Upper lobe of left lung (tissue), 6 donors: ENCODE results near the gene CEP164. TPM values are rescaled to one million over a fixed set of nuclear protein-coding genes. Genes with fewer than 3 reads are reported as not detected.

Experiments
- ATAC-seq, 2 donors: fragments of 200-7000 bp; cut with Tn5 transposase; one replicate each; pipeline ENCODE4 v1.9.1; 2022; ENCODE audit warnings: mild to moderate bottlenecking in 2 of 2, moderate library complexity in 2 of 2; ENCODE audit not compliant: low FRiP score in 2 of 2
- DNase-seq, 2 donors: peaks; one replicate each; pipeline ENCODE4 v3.0.0-alpha.2; 2019 to 2020
- H3K27ac ChIP-seq, 4 donors: fragments of 200-600 bp; sonication (generic); one replicate each; pipeline ENCODE4 v1.5.1; 2016 to 2019
- H3K27me3 ChIP-seq, 4 donors: fragments of 200-600 bp; sonication (generic); one replicate each; pipeline ENCODE4 v1.5.1; 2017 to 2019
- H3K36me3 ChIP-seq, 4 donors: fragments of 200-600 bp; sonication (generic); one replicate each; pipeline ENCODE4 v1.5.1; 2016 to 2019
- H3K4me1 ChIP-seq, 4 donors: fragments of 200-600 bp; sonication (generic); one replicate each; pipeline ENCODE4 v1.5.1; 2018 to 2019
- H3K4me3 ChIP-seq, 4 donors: fragments of 200-600 bp; sonication (generic); one replicate each; pipeline ENCODE4 v1.5.1; 2017 to 2019; ENCODE audit warnings: mild to moderate bottlenecking in 2 of 4, moderate library complexity in 1 of 4
- H3K9me3 ChIP-seq, 4 donors: fragments of 200-600 bp; sonication (generic); one replicate each; pipeline ENCODE4 v1.5.1; 2018 to 2019
- CTCF ChIP-seq, 6 experiments: fragments of 450-650 bp in 4 of 6; fragments of 200-600 bp in 2 of 6; sonication (generic) in 2 of 6; IDR thresholded peaks; one replicate each; pipeline ENCODE4 v1.5.1; 2016 to 2019; ENCODE audit warnings: antibody characterized with exemption in 6 of 6
- EP300 ChIP-seq, 4 donors: sonication (generic); formaldehyde crosslinking; IDR thresholded peaks; one replicate each; pipeline ENCODE4 v1.5.1; 2017; ENCODE audit warnings: antibody characterized with exemption in 4 of 4, control low read depth in 2 of 4
- POLR2A ChIP-seq, 4 donors: fragments of 450-650 bp; IDR thresholded peaks; one replicate each; pipeline ENCODE4 v1.5.1; 2016 to 2017; ENCODE audit warnings: antibody characterized with exemption in 4 of 4, mild to moderate bottlenecking in 2 of 4
- POLR2AphosphoS5 ChIP-seq, 2 donors: sonication (generic); formaldehyde crosslinking; IDR thresholded peaks; one replicate each; pipeline ENCODE4 v1.5.1; 2017; ENCODE audit warnings: antibody characterized with exemption in 2 of 2
- WGBS, 2 donors: methylation state at CpG; one replicate each; pipeline ENCODE4 v1.1.5; 2017 to 2018; 5-methylcytosine and 5-hydroxymethylcytosine counted together
- total RNA-seq, 6 donors: library from RNA; depleted of rRNA in 4 of 6; stranded (reverse); fragments of >200 nt in 4 of 6; gene quantifications; one replicate each; pipeline versions ENCODE4 v1.1.0 to v1.2.1, GENCODE V29; 2016 to 2021
- donor health status: DM: no; HTN: no; CAD: no; lungs with moderate emphysema.
- donor health status: DM: no; HTN: yes; CAD: no; lungs with severe emphysema.

CEP164 gene
- total RNA-seq, 6 donors from 2014 or later: 16.1 to 73.3 (median 27.9) TPM

GRCh38 chr11:117444711-117445658 is 117.3 kb downstream of the CEP164 start:
- no peaks in the 10 kb centered on the region for H3K36me3 ChIP-seq
- H3K4me1 ChIP-seq: no peaks in the 10 kb centered on the region
- no peaks in the 10 kb centered on the region for H3K9me3 ChIP-seq
- ATAC-seq: no peak
- no peak overlapping the region for H3K4me3 ChIP-seq
- DNase-seq: peak in 1 of 2 donors; percentile 35
- WGBS, 2 donors: 56 to 64% methylated on average over 14 to 16 of the region's 17 CpGs
- no peaks in the 10 kb centered on the region for H3K27me3 ChIP-seq
- no peak for TF ChIP-seq POLR2A (IDR thresholded peaks at IDR 0.05)
- no peak for TF ChIP-seq POLR2AphosphoS5 (IDR thresholded peaks at IDR 0.05)
- TF ChIP-seq CTCF (IDR thresholded peaks at IDR 0.05): no peak
- TF ChIP-seq EP300 (IDR thresholded peaks at IDR 0.05): no peak
- H3K27ac ChIP-seq: no peak overlapping the region

- Histone ChIP-seq H3K4me1 (no peaks in the 10 kb centered on the region), H3K27me3 (no peaks in the 10 kb centered on the region), H3K9me3 (peaks cover 0 to 5% (median 2%) of the 10 kb centered on the region in 4 donors), H3K36me3 (no peaks in the 10 kb centered on the region), H3K4me3 (no peak overlapping the region), H3K27ac (no peak overlapping the region)
- no peak for ATAC-seq
- no peak for DNase-seq
- TF ChIP-seq CTCF (IDR thresholded peaks at IDR 0.05) (no peak), POLR2A (IDR thresholded peaks at IDR 0.05) (no peak)
- WGBS, 2 donors: 84 to 86% methylated on average over 8 to 9 of the region's 9 CpGs
Observed at GRCh38 chr11:117449111-117449693, 121.5 kb downstream of the CEP164 start.

- ATAC-seq (no peak), DNase-seq (no peak)
- WGBS, 2 donors: 95 to 97% methylated on average over 6 of the region's 6 CpGs
- no peak for TF ChIP-seq POLR2AphosphoS5 (IDR thresholded peaks at IDR 0.05)
- TF ChIP-seq CTCF (IDR thresholded peaks at IDR 0.05): no peak
- TF ChIP-seq POLR2A (IDR thresholded peaks at IDR 0.05): no peak
- TF ChIP-seq EP300 (IDR thresholded peaks at IDR 0.05): no peak
- H3K4me3 ChIP-seq: no peak overlapping the region
- no peaks in the 10 kb centered on the region for H3K36me3 ChIP-seq
- no peak overlapping the region for H3K27ac ChIP-seq
- no peaks in the 10 kb centered on the region for H3K4me1 ChIP-seq
- peaks cover 0 to 7% (median 3%) of the 10 kb centered on the region in 4 donors for H3K9me3 ChIP-seq
- no peaks in the 10 kb centered on the region for H3K27me3 ChIP-seq
Observed at GRCh38 chr11:117453886-117454563, 126.4 kb downstream of the CEP164 start.

- WGBS, 2 donors: 90 to 94% methylated on average over 1 of the region's 1 CpG
- H3K36me3 ChIP-seq: no peaks in the 10 kb centered on the region
- no peak for DNase-seq
- TF ChIP-seq POLR2A (IDR thresholded peaks at IDR 0.05) (no peak), POLR2AphosphoS5 (IDR thresholded peaks at IDR 0.05) (no peak), CTCF (IDR thresholded peaks at IDR 0.05) (no peak), EP300 (IDR thresholded peaks at IDR 0.05) (no peak)
- H3K4me3 ChIP-seq: no peak overlapping the region
- no peak overlapping the region for H3K27ac ChIP-seq
- peaks cover 0 to 7% (median 3%) of the 10 kb centered on the region in 4 donors for H3K9me3 ChIP-seq
- H3K4me1 ChIP-seq: no peaks in the 10 kb centered on the region
- no peak for ATAC-seq
- no peaks in the 10 kb centered on the region for H3K27me3 ChIP-seq
Observed at GRCh38 chr11:117454564-117454917, 126.9 kb downstream of the CEP164 start.
